PC-9 (cell line): ENCODE data around the gene GTF3A. TPM values are rescaled to one million over a fixed set of nuclear protein-coding genes. Genes with fewer than 3 reads are reported as not detected.

Experiments used
- BruUV-seq: library from RNA; stranded (reverse); fragments of 400-500 nt; replicated peaks from 2 replicates; lab custom pipeline; 2021; lab: Mats Ljungman, UMichigan
- CTCF ChIA-PET: fragments of 300-600 bp; sonication (Branson Sonifier 250); formaldehyde crosslinking; loops from one replicate; lab custom pipeline; 2022; ENCODE audit warnings: antibody characterized with exemption; lab: Charles Lee
- POLR2A ChIA-PET: fragments of 300-600 bp; sonication (Branson Sonifier 250); formaldehyde crosslinking; loops from one replicate; lab custom pipeline; 2022; ENCODE audit warnings: antibody characterized with exemption; ENCODE audit not compliant: unreplicated experiment; lab: Charles Lee
- DNase-seq, 2 experiments: peaks; one replicate each; pipeline versions ENCODE4 v3.0.0 to v3.0.0-alpha.2; 2015 to 2022; ENCODE audit warnings: mixed read lengths in 1 of 2
- H2AFZ ChIP-seq: fragments of 200-600 bp; sonication (generic); 2 replicates; pipeline ENCODE4 v1.8.1; 2017; ENCODE audit warnings: antibody characterized with exemption
- H3F3A ChIP-seq: fragments of 200-600 bp; sonication (generic); 2 replicates; pipeline ENCODE4 v1.8.1; 2017; ENCODE audit warnings: antibody characterized with exemption, mild to moderate bottlenecking, low read depth; ENCODE audit not compliant: insufficient read depth
- H3K27ac ChIP-seq: fragments of 200-600 bp; sonication (generic); 2 replicates; pipeline ENCODE4 v1.6.1; 2016; ENCODE audit warnings: mixed run types
- H3K27me3 ChIP-seq: fragments of 200-600 bp; sonication (generic); 2 replicates; pipeline ENCODE4 v1.6.1; 2016; ENCODE audit warnings: low read depth, mixed run types; ENCODE audit not compliant: insufficient read depth
- H3K36me3 ChIP-seq: fragments of 200-600 bp; sonication (generic); 2 replicates; pipeline ENCODE4 v1.6.1; 2016; ENCODE audit warnings: low read depth, mixed run types
- H3K4me1 ChIP-seq: fragments of 200-600 bp; sonication (generic); replicated peaks from 2 replicates; pipeline ENCODE4 v1.6.1; 2016; ENCODE audit warnings: mixed run types; ENCODE audit not compliant: insufficient read depth
- H3K4me2 ChIP-seq: fragments of 200-600 bp; sonication (generic); 2 replicates; pipeline ENCODE4 v1.6.1; 2017; ENCODE audit warnings: mixed run types
- H3K4me3 ChIP-seq: fragments of 200-600 bp; sonication (generic); 2 replicates; pipeline ENCODE4 v1.6.1; 2016; ENCODE audit warnings: mixed run types
- H3K79me2 ChIP-seq: fragments of 200-600 bp; sonication (generic); 2 replicates; pipeline ENCODE4 v1.6.1; 2017; ENCODE audit warnings: low read depth, mixed run types
- H3K9me2 ChIP-seq: fragments of 200-600 bp; sonication (generic); 2 replicates; pipeline ENCODE4 v1.8.1; 2017; ENCODE audit warnings: mild to moderate bottlenecking; ENCODE audit not compliant: insufficient read depth
- H3K9me3 ChIP-seq: fragments of 200-600 bp; sonication (generic); 2 replicates; pipeline ENCODE4 v1.8.1; 2016; ENCODE audit warnings: low read depth; ENCODE audit not compliant: insufficient read depth
- H4K20me1 ChIP-seq: fragments of 200-600 bp; sonication (generic); 2 replicates; pipeline ENCODE4 v1.8.1; 2017; ENCODE audit not compliant: insufficient read depth
- EZH2 ChIP-seq: fragments of 200-600 bp; sonication (generic); IDR thresholded peaks from 2 replicates; pipeline ENCODE4 v1.8.0; 2017; ENCODE audit warnings: antibody characterized with exemption, low read depth
- intact Hi-C: fragments of 100-400 bp; cut with micrococcal nuclease; formaldehyde crosslinking; loops from one replicate; pipeline ENCODE4 v1.10.0; 2022; ENCODE audit not compliant: unreplicated experiment
- total RNA-seq: library from RNA; stranded (reverse); gene quantifications from 2 replicates; pipeline ENCODE4 v1.2.3, GENCODE V29; 2021
- TF ChIP-seq, protein P1 (sequence below): fragments of 200-600 bp; sonication (generic); conservative IDR thresholded peaks from 2 replicates; pipeline ENCODE4 v1.6.1; 2017; ENCODE audit warnings: mixed run types, antibody characterized with exemption, mild to moderate bottlenecking, moderate library complexity

GTF3A gene
- total RNA-seq, 1 experiment from 2014 or later = 130 TPM

DNA sequence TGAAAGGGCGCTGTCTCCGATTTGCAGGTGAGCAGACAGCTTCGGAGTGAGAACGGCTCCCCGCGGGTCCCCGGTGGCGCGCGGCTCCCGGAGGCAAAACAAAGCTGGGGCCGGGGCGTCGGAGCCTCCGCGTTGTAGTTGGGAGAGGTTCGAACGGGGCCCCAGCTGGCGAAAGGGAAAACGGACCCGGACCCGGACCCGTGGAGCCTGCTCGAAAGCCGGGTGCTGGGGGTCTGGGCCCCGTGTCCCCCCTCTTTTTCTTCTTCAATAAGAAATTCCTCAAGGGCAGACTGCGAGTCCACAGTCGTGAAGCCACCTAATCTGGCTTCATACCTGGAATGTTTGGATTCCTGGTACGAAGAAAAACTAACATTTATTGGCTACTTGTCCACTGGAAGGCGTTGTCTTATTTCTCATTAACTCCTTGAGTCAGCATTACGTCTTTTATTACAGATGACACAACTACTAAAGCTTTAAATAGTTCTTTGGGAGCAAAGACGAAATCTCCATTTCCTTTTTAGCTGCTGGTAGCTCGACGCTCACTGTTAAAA, 26.6 kb downstream of the GTF3A start:
- Histone ChIP-seq H4K20me1 (no peaks in the 10 kb centered on the region), H3K9me2 (no peaks in the 10 kb centered on the region), H3K79me2 (peaks cover 33% of the 10 kb centered on the region), H3K4me3 (peak overlapping the region; percentile 83), H3K4me1 (peaks cover 25% of the 10 kb centered on the region), H3F3A (peaks cover 36% of the 10 kb centered on the region), H3K9me3 (no peaks in the 10 kb centered on the region), H2AFZ (peak overlapping the region; percentile 97), H3K4me2 (peak overlapping the region; percentile 100), H3K36me3 (no peaks in the 10 kb centered on the region), H3K27ac (peak overlapping the region; percentile 94), H3K27me3 (no peaks in the 10 kb centered on the region)
- peak in 1 of 2 experiments; percentile 83 for DNase-seq
- ChIA-PET POLR2A (interaction anchor here (0.7 kb wide), 3 partner anchors 17 to 952 kb away, joined by 3 to 6 read pairs (median 6); no protein-coding TSS in a partner anchor), CTCF (interaction anchor here (0.6 to 0.7 kb wide), 2 partner anchors 73 to 375 kb away, joined by 5 to 11 read pairs; no protein-coding TSS in a partner anchor)
- no peak for TF ChIP-seq EZH2
- TF ChIP-seq, protein P1, sequence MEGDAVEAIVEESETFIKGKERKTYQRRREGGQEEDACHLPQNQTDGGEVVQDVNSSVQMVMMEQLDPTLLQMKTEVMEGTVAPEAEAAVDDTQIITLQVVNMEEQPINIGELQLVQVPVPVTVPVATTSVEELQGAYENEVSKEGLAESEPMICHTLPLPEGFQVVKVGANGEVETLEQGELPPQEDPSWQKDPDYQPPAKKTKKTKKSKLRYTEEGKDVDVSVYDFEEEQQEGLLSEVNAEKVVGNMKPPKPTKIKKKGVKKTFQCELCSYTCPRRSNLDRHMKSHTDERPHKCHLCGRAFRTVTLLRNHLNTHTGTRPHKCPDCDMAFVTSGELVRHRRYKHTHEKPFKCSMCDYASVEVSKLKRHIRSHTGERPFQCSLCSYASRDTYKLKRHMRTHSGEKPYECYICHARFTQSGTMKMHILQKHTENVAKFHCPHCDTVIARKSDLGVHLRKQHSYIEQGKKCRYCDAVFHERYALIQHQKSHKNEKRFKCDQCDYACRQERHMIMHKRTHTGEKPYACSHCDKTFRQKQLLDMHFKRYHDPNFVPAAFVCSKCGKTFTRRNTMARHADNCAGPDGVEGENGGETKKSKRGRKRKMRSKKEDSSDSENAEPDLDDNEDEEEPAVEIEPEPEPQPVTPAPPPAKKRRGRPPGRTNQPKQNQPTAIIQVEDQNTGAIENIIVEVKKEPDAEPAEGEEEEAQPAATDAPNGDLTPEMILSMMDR = no peak; the same call in 1 of the 2 replicates
- TSS peak; percentile 78 for BruUV-seq
- intact Hi-C loops = loop anchor here (1.0 kb wide), 2 partner anchors 26 to 170 kb away; partner anchors contain the start of gene POLR1D

DNA sequence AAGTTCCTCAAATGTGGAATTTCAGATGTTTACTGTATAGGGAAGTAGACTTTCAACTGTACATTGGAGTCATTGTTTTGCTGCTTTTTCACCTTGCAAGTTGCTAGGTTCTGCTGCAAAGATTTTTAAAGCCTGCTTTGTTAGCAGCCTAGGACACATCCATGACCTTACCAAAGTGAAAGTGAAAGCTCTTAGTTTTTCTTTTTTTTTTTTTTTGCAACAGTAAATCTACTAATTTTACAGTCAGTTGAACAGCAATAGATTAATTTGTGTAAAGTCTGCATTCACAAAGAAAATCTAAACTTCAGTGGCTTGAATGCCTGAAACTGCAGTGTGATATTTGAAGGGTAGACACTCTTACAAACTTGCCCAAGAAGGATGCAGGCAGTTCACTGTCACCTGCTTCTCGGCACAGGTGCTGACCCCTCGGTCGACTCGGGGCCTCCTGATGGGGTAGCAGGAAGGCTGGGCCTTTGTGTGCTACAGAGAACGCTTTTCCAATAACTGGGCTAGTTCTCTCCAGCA, 31.0 kb downstream of the GTF3A start:
- POLR2A ChIA-PET = interaction anchor here (0.5 kb wide), 1 partner anchor 529 kb away, joined by 3 read pairs; no protein-coding TSS in a partner anchor
- intact Hi-C loops = no loop called here
- Histone ChIP-seq H3K36me3 (no peaks in the 10 kb centered on the region), H3K4me2 (peak overlapping the region; percentile 67), H3K4me3 (no peak overlapping the region), H3F3A (peaks cover 14% of the 10 kb centered on the region), H3K9me2 (no peaks in the 10 kb centered on the region), H3K9me3 (no peaks in the 10 kb centered on the region), H3K4me1 (peaks cover 12% of the 10 kb centered on the region), H4K20me1 (no peaks in the 10 kb centered on the region), H3K79me2 (no peaks in the 10 kb centered on the region), H3K27me3 (no peaks in the 10 kb centered on the region), H2AFZ (peak overlapping the region; percentile 63), H3K27ac (no peak overlapping the region)
- TF ChIP-seq, protein P1 = no peak
- no peak for TF ChIP-seq EZH2
- BruUV-seq = no TSS peak
- no peak for DNase-seq
- CTCF ChIA-PET = no interaction called here

DNA sequence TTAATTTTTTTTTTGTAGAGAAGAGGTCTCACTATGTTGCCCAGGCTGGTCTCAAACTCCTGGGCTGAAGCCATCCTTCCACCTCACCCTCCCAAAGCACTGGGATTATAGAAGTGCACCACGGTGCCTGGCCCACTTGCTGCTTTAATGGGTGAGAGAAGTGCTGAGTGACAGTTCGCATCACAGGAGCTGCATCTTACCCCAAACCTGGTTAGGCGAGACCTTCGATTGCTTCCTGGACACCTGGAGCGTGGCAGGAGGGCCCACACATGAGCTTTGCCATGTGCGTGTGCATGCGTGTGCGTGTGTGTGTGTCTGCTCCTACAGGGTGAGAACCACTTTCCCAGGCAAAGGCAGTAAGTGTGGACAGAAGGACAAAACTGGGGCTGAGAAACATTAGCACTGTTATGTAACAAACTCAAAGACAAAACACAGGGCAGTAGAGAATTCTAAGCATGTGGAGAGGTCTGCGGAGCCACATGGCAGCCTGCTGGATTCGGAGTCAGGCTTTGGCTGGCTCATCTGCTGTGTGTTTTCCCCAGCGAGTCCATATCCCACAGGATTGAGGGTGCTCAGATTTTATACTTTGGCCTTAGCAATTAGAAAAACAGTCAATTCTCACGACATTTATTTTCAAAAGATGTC, 37.6 kb downstream of the GTF3A start:
- intact Hi-C loops = no loop called here
- no peaks in the 10 kb centered on the region for H4K20me1 ChIP-seq
- H3K9me2 ChIP-seq = no peaks in the 10 kb centered on the region
- no peaks in the 10 kb centered on the region for H3K79me2 ChIP-seq
- H3K27me3 ChIP-seq = no peaks in the 10 kb centered on the region
- no peaks in the 10 kb centered on the region for H3K36me3 ChIP-seq
- no peak overlapping the region for H3K4me3 ChIP-seq
- POLR2A ChIA-PET = no interaction called here
- H3F3A ChIP-seq = no peaks in the 10 kb centered on the region
- H2AFZ ChIP-seq = no peak overlapping the region
- TF ChIP-seq EZH2 = no peak
- TF ChIP-seq, protein P1 = no peak
- CTCF ChIA-PET = no interaction called here
- BruUV-seq = no TSS peak
- no peak overlapping the region for H3K27ac ChIP-seq
- H3K9me3 ChIP-seq = no peaks in the 10 kb centered on the region
- no peaks in the 10 kb centered on the region for H3K4me1 ChIP-seq
- H3K4me2 ChIP-seq = no peak overlapping the region
- no peak for DNase-seq
